Fibroblast of skin of scalp (primary cell): ENCODE data around the gene HAO2.

Experiments used
- DNase-seq: peaks from one replicate; pipeline ENCODE4 v3.0.0-alpha.2; 2013

The HAO2 gene

GRCh38 chr1:119440721-119441307 lies 72.2 kb downstream of the HAO2 start:
- no peak for DNase-seq

- no peak for DNase-seq
Observed at GRCh38 chr1:119442756-119443155, 74.2 kb downstream of the HAO2 start.
